Activated T-cell treated with anti-CD3 and anti-CD28 coated beads, Interleukin-2, amount 50 U/mL, for 4 hours (primary cell): ENCODE data around the gene DKKL1. TPM values are rescaled to one million over a fixed set of nuclear protein-coding genes. Genes with fewer than 3 reads are reported as not detected.

ENCODE experiments used
- ATAC-seq, 2 donors: fragments of 200-7000 bp; cut with Tn5 transposase; one replicate each; pipeline ENCODE4 v1.10.0; 2021
- DNase-seq: peaks from one replicate; pipeline ENCODE4 v3.0.0-alpha.2; 2020
- H3K27me3 Mint-ChIP-seq: one replicate; pipeline ENCODE4 v1.8.0; 2021; ENCODE audit warnings: low read depth, mixed read lengths
- H3K36me3 Mint-ChIP-seq: one replicate; pipeline ENCODE4 v1.8.0; 2022; ENCODE audit warnings: mixed read lengths; ENCODE audit not compliant: insufficient read depth
- H3K4me1 Mint-ChIP-seq: one replicate; pipeline ENCODE4 v1.8.0; 2021; ENCODE audit warnings: low read depth, mixed read lengths
- H3K4me3 Mint-ChIP-seq: one replicate; pipeline ENCODE4 v1.8.0; 2021; ENCODE audit warnings: mild to moderate bottlenecking, moderate library complexity, mixed read lengths
- H3K9me3 Mint-ChIP-seq: one replicate; pipeline ENCODE4 v1.8.0; 2021; ENCODE audit warnings: mixed read lengths
- total RNA-seq, 3 donors: library from RNA; stranded (reverse); gene quantifications; one replicate each; pipeline ENCODE4 v1.2.1, GENCODE V29; 2021

The DKKL1 gene
- total RNA-seq, 3 donors from 2014 or later, result not detected

DNA sequence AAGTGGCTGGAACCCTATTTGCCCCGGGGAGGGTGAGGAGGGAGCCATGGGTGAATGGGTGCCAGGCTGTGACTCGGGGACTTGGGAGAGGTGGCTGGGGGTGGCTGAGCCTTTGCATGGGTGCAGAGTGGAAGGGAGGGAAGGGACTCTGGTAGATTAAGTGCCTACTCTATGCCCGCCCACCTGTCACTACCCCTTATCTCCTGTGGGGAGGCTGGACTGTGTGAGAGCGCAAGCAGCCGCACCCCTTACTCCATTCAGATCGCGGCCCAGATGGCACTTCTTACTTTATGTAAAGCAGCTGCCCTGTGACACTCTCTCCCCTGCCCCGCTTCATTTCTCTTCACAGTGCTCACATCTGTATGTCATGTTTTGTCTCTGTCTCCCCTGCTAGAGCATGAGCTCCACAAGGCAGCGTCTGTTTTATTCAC lies 27.3 kb downstream of the DKKL1 start:
- H3K4me3 Mint-ChIP-seq, result no peak overlapping the region
- no peaks in the 10 kb centered on the region for H3K9me3 Mint-ChIP-seq
- ATAC-seq (no peak), DNase-seq (no peak)
- no peaks in the 10 kb centered on the region for H3K36me3 Mint-ChIP-seq
- peaks cover 15% of the 10 kb centered on the region for H3K4me1 Mint-ChIP-seq
- H3K27me3 Mint-ChIP-seq, result peaks cover 2% of the 10 kb centered on the region

- Mint-ChIP-seq H3K36me3 (no peaks in the 10 kb centered on the region), H3K4me3 (no peak overlapping the region), H3K27me3 (peaks cover 2% of the 10 kb centered on the region), H3K9me3 (no peaks in the 10 kb centered on the region), H3K4me1 (peaks cover 15% of the 10 kb centered on the region)
- DNase-seq (peak; percentile 78), ATAC-seq (peak; percentile 87 to 94)
These were observed 28.1 kb downstream of the DKKL1 start for GRCh38 chr19:49391581-49392399.

GRCh38 chr19:49393881-49394280 lies 30.2 kb downstream of the DKKL1 start:
- H3K4me1 Mint-ChIP-seq, result peaks cover 21% of the 10 kb centered on the region
- peaks cover 2% of the 10 kb centered on the region for H3K27me3 Mint-ChIP-seq
- H3K36me3 Mint-ChIP-seq, result no peaks in the 10 kb centered on the region
- no peak overlapping the region for H3K4me3 Mint-ChIP-seq
- no peak for ATAC-seq
- no peaks in the 10 kb centered on the region for H3K9me3 Mint-ChIP-seq
- DNase-seq, result no peak

DNA sequence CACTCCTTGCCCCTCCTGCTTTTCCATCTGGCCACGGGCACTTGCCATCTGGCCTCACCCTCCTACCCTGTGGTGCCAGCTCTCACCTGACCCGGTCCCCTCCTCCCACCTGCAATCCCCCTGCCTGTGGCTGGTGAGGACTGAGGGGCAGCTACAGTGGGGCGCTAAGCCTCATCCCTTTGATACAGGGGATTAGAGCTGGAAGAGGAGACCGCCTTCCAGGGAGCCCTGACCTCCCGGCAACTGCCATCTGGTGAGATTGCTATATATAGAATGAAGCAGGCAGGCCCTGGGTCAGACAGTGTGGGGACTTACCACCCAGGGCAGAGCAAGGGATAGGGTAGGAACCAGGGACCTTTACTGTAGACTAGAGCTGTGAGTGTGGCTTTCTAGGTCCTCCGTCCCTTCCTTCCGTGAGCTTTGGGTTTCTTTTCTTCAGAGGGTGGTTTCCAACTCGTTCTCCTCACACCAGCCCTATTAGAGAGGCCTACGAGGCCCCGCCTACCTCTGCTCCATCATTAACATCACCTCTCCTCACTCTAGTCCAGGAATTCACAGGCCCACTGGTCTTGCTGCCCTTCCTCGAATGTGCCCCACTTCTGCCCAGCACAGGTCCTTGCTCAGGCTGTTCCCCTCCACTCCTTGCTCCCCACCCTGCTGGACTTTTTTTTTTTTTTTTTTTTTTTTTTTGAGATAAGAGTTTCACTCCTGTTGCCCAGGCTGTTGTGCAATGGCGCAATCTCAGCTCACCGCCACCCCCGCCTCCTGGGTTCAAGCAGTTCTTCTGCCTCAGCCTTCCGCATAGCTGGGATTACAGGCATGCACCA lies 32.1 kb downstream of the DKKL1 start:
- Mint-ChIP-seq H3K4me3 (no peak overlapping the region), H3K36me3 (no peaks in the 10 kb centered on the region), H3K4me1 (peaks cover 24% of the 10 kb centered on the region), H3K9me3 (no peaks in the 10 kb centered on the region), H3K27me3 (peaks cover 2% of the 10 kb centered on the region)
- no peak for ATAC-seq
- no peak for DNase-seq

- DNase-seq (no peak), ATAC-seq (no peak)
- Mint-ChIP-seq H3K9me3 (no peaks in the 10 kb centered on the region), H3K27me3 (peaks cover 2% of the 10 kb centered on the region), H3K36me3 (no peaks in the 10 kb centered on the region), H3K4me1 (peaks cover 19% of the 10 kb centered on the region), H3K4me3 (no peak overlapping the region)
These were observed 33.2 kb downstream of the DKKL1 start for GRCh38 chr19:49396738-49397505.

- DNase-seq (no peak), ATAC-seq (no peak)
- Mint-ChIP-seq H3K4me1 (peaks cover 16% of the 10 kb centered on the region), H3K4me3 (no peak overlapping the region), H3K27me3 (no peaks in the 10 kb centered on the region), H3K36me3 (no peaks in the 10 kb centered on the region), H3K9me3 (no peaks in the 10 kb centered on the region)
These were observed 34.4 kb downstream of the DKKL1 start for GRCh38 chr19:49398001-49398615.

GRCh38 chr19:49398931-49399330 lies 35.3 kb downstream of the DKKL1 start:
- no peaks in the 10 kb centered on the region for H3K27me3 Mint-ChIP-seq
- DNase-seq, result no peak
- no peaks in the 10 kb centered on the region for H3K36me3 Mint-ChIP-seq
- H3K4me1 Mint-ChIP-seq, result peaks cover 22% of the 10 kb centered on the region
- no peak for ATAC-seq
- H3K9me3 Mint-ChIP-seq, result no peaks in the 10 kb centered on the region
- H3K4me3 Mint-ChIP-seq, result no peak overlapping the region

DNA sequence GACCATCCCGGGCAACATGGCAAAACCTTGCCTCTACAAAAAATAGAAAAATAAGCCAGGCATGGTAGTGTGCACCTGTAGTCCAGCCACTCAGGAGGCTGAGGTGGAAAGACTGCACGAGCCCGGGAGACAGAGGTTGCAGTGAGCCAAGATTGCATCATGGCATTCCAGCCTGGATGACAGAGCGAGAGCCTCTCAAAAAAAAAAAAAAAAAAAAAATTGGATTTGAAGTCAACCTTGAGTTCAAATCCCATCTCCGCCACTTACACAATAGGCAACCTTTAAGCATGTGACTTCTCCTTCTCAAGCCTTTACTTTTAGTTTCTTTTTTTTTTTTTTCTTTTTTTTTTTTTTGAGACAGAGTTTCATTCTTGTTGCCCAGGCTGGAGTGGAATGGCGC lies 36.4 kb downstream of the DKKL1 start:
- no peaks in the 10 kb centered on the region for H3K36me3 Mint-ChIP-seq
- ATAC-seq (no peak), DNase-seq (no peak)
- no peaks in the 10 kb centered on the region for H3K27me3 Mint-ChIP-seq
- peaks cover 22% of the 10 kb centered on the region for H3K4me1 Mint-ChIP-seq
- H3K4me3 Mint-ChIP-seq, result no peak overlapping the region
- H3K9me3 Mint-ChIP-seq, result no peaks in the 10 kb centered on the region

- ATAC-seq, result no peak
- Mint-ChIP-seq H3K36me3 (no peaks in the 10 kb centered on the region), H3K4me3 (no peak overlapping the region), H3K27me3 (no peaks in the 10 kb centered on the region), H3K9me3 (no peaks in the 10 kb centered on the region), H3K4me1 (peaks cover 32% of the 10 kb centered on the region)
- no peak for DNase-seq
These were observed 39.9 kb downstream of the DKKL1 start for GRCh38 chr19:49403404-49404187.

DNA sequence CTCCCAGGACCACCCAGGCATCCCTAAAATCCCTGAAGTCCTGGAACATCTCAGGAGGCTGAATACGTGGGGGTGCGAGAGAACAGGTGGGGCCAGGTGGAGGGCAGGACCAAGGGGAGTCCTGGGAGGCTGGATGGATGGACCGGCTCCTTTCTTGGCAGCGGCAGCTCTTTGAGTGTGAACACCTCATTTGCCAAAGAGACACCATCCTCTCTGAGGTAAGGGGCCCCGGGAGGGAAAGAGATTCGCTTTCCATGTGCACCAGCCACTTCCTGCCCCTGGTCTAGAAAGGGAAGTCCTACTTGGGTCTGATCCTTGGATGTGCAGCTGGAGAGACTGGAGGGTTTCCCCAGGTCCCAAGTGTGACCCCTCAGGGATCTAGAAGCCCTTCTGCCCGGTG lies 43.4 kb downstream of the DKKL1 start:
- Mint-ChIP-seq H3K4me3 (no peak overlapping the region), H3K9me3 (no peaks in the 10 kb centered on the region), H3K4me1 (peaks cover 58% of the 10 kb centered on the region), H3K27me3 (no peaks in the 10 kb centered on the region), H3K36me3 (no peaks in the 10 kb centered on the region)
- DNase-seq (no peak), ATAC-seq (no peak)

GRCh38 chr19:49407482-49408015 lies 43.9 kb downstream of the DKKL1 start:
- Mint-ChIP-seq H3K4me1 (peaks cover 62% of the 10 kb centered on the region), H3K27me3 (no peaks in the 10 kb centered on the region), H3K36me3 (no peaks in the 10 kb centered on the region), H3K9me3 (no peaks in the 10 kb centered on the region), H3K4me3 (no peak overlapping the region)
- DNase-seq, result no peak
- ATAC-seq, result peak; percentile 63 to 68

DNA sequence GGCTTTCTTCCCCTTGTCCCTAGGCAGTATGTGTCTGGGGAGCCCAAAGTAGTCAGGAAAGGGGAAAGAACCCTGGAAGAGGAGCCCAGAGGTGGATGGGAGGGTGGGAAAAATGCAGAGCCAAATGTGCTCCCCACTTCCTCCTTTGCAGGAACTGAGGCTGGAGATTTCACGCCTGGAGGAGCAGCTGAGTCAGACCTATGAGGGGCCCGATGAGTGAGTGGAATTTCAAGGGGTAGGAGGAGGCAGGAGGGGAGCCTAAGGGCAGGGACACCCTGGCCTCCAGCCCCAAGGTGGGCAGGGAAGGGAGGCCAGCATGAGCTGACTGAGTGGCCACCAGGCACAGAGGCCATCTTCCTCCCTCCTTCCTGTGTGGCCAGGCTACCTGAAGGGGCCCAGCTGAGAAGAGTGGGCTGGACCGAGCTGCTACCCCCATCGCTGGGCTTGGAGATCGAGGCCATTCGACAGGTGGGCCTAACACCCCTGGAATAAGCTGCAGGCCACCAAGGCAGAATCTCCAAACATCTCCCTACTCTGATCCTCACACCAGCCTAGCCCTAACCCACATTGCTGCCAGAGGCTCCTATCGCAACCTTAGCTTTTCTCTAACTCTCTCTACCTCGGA lies 45.3 kb downstream of the DKKL1 start:
- H3K4me3 Mint-ChIP-seq, result no peak overlapping the region
- peaks cover 57% of the 10 kb centered on the region for H3K4me1 Mint-ChIP-seq
- no peaks in the 10 kb centered on the region for H3K36me3 Mint-ChIP-seq
- DNase-seq, result no peak
- no peaks in the 10 kb centered on the region for H3K9me3 Mint-ChIP-seq
- ATAC-seq, result no peak
- H3K27me3 Mint-ChIP-seq, result no peaks in the 10 kb centered on the region
